Ovary (tissue), 3 donors: ENCODE data around the gene TFPI2.

Source experiments
- EP300 ChIP-seq: sonication (generic); formaldehyde crosslinking; IDR thresholded peaks from one replicate; pipeline ENCODE4 v1.6.1; 2017; ENCODE audit warnings: antibody characterized with exemption
- POLR2A ChIP-seq: fragments of 450-650 bp; IDR thresholded peaks from one replicate; pipeline ENCODE4 v1.6.1; 2017; ENCODE audit warnings: antibody characterized with exemption, mild to moderate bottlenecking, moderate library complexity
- TF ChIP-seq, protein P1 (sequence below), 3 donors: fragments of 450-650 bp in 2 of 3; fragments of 200-600 bp in 1 of 3; IDR thresholded peaks; one replicate each; pipeline versions ENCODE4 v1.5.1 to v1.8.0; 2016 to 2022; ENCODE audit warnings: antibody characterized with exemption in 3 of 3, mild to moderate bottlenecking in 1 of 3
- donor health status: DM: no; HTN: no; CAD: no.

DNA sequence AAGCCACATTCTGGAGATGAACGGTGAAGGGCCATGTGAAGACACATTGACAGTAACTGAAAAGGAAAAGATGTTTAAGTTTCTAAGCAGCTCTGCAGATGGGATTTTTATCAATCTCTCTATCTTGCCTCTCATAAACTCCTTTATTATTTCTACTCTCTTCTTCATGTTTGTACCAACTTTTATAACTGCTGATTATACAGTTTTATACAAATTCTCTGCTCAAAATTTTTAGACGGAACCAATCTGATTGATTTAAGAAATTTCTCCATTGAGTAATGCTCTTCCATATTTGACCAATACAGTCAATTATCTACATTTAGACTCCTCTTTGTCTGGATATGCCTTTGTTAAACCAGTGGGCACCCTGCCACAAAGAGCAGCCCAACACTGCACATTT, 31.7 kb downstream of the TFPI2 start:
- TF ChIP-seq, protein P1, sequence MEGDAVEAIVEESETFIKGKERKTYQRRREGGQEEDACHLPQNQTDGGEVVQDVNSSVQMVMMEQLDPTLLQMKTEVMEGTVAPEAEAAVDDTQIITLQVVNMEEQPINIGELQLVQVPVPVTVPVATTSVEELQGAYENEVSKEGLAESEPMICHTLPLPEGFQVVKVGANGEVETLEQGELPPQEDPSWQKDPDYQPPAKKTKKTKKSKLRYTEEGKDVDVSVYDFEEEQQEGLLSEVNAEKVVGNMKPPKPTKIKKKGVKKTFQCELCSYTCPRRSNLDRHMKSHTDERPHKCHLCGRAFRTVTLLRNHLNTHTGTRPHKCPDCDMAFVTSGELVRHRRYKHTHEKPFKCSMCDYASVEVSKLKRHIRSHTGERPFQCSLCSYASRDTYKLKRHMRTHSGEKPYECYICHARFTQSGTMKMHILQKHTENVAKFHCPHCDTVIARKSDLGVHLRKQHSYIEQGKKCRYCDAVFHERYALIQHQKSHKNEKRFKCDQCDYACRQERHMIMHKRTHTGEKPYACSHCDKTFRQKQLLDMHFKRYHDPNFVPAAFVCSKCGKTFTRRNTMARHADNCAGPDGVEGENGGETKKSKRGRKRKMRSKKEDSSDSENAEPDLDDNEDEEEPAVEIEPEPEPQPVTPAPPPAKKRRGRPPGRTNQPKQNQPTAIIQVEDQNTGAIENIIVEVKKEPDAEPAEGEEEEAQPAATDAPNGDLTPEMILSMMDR (IDR thresholded peaks at IDR 0.05): no peak
- TF ChIP-seq EP300 (no peak), POLR2A (no peak)
